GM12864 (cell line): ENCODE data around the gene CD4.

Experiments
- DNase-seq: peaks from one replicate; pipeline ENCODE4 v3.0.0-alpha.2; 2011; ENCODE audit warnings: low read depth
- H3K4me3 ChIP-seq: 2 replicates; pipeline ENCODE4 v1.5.1; 2011; ENCODE audit warnings: mild to moderate bottlenecking, low read depth, low read length, control low read depth
- TF ChIP-seq, protein P1 (sequence below): IDR thresholded peaks from 2 replicates; pipeline ENCODE4 v1.5.1; 2011; ENCODE audit warnings: low read depth, mild to moderate bottlenecking, moderate library complexity, low read length, control low read depth, inconsistent platforms; ENCODE audit errors: missing control alignments

CD4 gene

DNA sequence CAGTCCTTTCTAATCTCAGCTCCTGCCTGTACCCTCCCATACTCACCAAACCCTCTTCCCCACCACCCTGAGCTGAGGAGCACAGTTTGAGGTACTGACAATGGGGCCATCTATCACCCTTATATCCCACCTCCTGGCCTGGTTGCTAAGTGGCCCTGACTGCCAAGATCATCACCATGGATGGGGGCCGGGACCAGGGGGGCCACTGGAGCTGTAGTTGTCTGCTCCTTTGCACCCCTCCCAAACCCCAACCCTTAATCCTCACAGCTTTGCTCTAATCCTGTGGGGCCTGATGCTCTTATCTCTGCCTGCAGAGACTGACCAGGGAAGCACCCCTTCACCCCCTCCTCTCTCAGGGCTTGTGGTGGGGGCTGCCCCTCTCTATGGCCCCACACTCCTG is 51.0 kb downstream of the CD4 start:
- H3K4me3 ChIP-seq: no peak overlapping the region
- TF ChIP-seq, protein P1, sequence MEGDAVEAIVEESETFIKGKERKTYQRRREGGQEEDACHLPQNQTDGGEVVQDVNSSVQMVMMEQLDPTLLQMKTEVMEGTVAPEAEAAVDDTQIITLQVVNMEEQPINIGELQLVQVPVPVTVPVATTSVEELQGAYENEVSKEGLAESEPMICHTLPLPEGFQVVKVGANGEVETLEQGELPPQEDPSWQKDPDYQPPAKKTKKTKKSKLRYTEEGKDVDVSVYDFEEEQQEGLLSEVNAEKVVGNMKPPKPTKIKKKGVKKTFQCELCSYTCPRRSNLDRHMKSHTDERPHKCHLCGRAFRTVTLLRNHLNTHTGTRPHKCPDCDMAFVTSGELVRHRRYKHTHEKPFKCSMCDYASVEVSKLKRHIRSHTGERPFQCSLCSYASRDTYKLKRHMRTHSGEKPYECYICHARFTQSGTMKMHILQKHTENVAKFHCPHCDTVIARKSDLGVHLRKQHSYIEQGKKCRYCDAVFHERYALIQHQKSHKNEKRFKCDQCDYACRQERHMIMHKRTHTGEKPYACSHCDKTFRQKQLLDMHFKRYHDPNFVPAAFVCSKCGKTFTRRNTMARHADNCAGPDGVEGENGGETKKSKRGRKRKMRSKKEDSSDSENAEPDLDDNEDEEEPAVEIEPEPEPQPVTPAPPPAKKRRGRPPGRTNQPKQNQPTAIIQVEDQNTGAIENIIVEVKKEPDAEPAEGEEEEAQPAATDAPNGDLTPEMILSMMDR: no peak
- DNase-seq: no peak

DNA sequence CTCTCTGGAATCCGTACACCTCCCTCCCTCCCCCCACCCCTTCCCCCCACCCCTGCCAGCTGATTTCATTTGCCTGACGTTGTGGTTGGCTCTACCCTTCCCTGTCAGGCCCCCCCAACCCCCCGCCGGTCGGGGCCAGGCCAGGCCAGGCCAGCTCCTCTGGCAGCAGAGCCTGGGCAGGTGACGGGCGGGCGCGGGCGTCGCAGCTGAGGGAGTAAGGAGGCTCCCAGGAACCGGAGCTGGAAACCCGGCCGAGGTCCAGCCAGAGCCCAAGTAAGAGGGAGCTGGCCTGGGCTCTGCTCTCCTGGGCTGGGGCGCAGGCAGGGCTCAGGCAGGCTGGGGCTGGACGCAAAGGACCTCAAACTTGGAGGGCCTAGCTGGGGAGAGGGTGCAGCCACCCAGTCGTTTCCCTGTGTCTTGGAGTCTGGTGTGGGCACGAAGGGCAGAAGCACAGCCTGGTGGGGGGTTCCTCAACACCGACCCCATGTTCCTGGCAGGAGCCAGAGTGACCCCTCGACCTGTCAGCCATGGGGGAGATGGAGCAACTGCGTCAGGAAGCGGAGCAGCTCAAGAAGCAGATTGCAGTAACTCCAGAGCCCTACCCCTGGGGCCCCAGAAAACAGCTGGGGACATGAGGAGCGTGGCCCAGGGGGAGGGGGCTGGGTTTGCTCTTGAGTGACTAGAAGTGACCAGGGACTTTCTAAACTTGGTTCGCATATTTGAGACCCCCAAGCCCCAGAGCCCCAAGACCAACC is 51.6 kb downstream of the CD4 start, which contains the start of gene GNB3:
TSS of gene GNB3 (plus strand) at position 165 of the 755 bp plus-strand sequence. CDS start at position 528, 363 bp downstream.
- DNase-seq: no peak
- H3K4me3 ChIP-seq: no peak within 1 kb of the TSS
- TF ChIP-seq, protein P1: no peak

DNA sequence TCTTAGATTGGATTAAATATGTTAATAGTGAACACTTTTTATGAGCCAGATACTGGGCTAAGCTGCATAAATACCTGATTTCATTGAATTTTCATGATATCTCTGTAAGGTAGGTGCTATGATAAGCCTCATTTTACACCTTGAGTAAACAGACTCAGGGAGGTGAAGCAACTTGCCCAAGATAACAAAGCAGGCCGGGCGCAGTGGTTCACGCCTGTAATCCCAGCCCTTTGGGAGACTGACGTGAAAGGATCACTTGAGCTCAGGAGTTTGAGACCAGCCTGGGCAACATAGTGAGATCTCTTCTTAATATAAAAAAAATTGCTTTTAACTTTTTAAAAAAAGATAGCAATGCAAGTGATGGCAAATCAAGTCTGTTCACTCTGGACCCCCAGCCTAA is 52.7 kb downstream of the CD4 start:
- DNase-seq: no peak
- no peak overlapping the region for H3K4me3 ChIP-seq
- TF ChIP-seq, protein P1: no peak

DNA sequence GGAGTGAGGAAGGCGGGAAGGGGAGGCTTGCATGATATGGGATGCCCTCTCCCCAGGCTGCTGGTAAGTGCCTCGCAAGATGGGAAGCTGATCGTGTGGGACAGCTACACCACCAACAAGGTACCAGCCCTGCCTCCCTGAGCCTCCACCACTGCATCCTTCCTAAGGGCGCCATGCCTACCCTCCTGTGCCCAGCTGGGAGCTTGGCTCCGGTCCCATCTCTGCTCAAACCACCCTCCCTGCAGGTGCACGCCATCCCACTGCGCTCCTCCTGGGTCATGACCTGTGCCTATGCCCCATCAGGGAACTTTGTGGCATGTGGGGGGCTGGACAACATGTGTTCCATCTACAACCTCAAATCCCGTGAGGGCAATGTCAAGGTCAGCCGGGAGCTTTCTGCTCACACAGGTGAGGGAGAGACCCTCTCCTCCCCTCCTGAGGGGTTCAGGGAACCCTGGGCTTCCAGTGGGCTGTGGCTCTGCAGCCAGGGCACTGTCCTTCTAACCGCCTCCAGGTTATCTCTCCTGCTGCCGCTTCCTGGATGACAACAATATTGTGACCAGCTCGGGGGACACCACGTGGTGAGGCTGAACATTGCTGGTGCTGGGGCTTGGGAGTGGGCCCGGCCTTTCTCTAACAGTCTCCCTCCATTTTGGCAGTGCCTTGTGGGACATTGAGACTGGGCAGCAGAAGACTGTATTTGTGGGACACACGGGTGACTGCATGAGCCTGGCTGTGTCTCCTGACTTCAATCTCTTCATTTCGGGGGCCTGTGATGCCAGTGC is 54.0 kb downstream of the CD4 start:
- H3K4me3 ChIP-seq: no peak overlapping the region
- DNase-seq: no peak
- TF ChIP-seq, protein P1: peak; percentile 40

DNA sequence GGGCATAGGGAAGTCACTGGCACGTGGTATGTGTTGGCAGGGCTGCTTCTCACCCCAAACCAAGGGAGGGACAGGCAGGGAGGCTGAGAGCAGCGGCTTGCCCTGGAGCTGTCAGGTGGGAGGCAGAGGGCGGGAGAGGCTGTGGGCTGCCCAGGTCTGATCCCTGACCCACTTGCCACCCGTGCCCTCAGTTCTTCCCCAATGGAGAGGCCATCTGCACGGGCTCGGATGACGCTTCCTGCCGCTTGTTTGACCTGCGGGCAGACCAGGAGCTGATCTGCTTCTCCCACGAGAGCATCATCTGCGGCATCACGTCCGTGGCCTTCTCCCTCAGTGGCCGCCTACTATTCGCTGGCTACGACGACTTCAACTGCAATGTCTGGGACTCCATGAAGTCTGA is 56.1 kb downstream of the CD4 start:
- H3K4me3 ChIP-seq: no peak overlapping the region
- no peak for DNase-seq
- TF ChIP-seq, protein P1: no peak

DNA sequence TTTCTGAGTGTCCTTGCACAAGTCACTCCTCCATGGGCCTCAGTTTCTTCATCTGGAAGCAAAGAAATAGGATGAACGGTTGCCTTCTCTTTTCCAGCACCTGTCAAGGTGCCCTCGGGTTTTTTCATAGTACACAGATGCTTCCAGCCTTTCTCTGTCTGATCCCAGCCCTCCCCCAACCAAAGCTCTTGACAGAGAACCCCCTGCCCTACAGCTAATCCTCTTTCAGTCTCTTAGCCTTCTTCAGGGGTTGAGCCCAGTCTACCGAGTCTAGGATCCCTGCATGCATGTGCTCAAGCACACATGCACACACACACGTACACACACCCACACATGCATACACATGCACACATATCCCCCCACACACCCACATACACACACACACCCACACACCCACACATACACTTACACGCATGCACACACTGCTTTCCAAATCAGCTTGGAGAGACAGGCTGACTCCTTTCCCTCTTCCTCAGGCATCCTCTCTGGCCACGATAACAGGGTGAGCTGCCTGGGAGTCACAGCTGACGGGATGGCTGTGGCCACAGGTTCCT is 57.1 kb downstream of the CD4 start:
- TF ChIP-seq, protein P1: no peak
- no peak for DNase-seq
- no peak overlapping the region for H3K4me3 ChIP-seq
